Posterior cingulate gyrus (tissue), 11 donors: ENCODE results near the gene OR51B2.
A peak's percentile ranks its signal among the peaks of the same experiment; 100 is the strongest.
"Not testable (repeated sequence)": the region's sequence is repeated elsewhere in the genome, so short reads cannot be mapped to it uniquely, and the experiment has no call there.

Source experiments
- DNase-seq, 10 donors: peaks; one replicate each; pipeline versions ENCODE4 v3.0.0 to v3.0.0-alpha.2; 2020 to 2021; ENCODE audit warnings: mixed read lengths in 3 of 10
- intact Hi-C: fragments of 100-400 bp; cut with DNase I; formaldehyde crosslinking; loops from one replicate; pipeline ENCODE4 v1.15.1; 2023

OR51B2 gene, protein sequence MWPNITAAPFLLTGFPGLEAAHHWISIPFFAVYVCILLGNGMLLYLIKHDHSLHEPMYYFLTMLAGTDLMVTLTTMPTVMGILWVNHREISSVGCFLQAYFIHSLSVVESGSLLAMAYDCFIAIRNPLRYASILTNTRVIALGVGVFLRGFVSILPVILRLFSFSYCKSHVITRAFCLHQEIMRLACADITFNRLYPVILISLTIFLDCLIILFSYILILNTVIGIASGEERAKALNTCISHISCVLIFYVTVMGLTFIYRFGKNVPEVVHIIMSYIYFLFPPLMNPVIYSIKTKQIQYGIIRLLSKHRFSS

DNA sequence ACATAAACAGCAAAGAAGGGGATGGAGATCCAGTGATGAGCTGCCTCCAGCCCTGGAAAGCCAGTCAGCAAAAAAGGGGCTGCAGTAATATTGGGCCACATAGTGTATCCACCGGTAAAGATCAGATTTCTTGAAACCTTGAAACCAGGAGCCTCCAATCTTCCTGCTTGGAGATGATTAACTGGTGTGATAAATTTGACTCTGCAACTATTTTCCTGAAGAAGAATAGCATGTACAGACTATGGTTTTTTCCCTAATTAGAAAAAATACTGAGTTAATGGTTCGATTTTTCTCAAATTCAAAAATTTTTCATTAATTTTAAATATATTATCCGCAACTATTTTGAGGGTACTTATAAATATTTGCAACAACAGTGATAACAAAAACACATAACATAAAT, at the start of gene OR51B2:
Gene OR51B2, minus strand, starts transcription at position 101 of the 400 bp plus-strand sequence. Its CDS starts 0 bp downstream, at position 101.
- DNase-seq = no peak

DNA sequence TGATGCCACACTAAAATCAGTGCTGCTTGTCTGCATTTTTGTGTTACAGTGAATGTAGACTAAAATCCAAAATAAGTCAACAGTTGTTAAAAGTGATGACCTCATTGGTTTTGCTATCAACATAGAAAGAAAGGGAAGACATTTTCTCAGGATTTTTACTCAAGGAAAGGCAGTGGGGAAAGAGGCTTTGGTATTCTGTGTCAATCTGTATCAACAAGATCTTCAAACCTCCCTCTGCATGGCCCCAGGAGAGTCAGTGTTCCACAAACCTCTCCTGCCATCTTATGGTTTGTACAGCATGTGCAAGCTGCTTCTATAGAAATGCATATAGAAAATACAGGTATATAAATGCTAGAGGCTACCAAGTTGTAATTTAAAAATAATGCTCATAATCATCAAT, 45.7 kb upstream of the OR51B2 start:
- intact Hi-C loops = loop anchor here (10.0 kb wide), 1 partner anchor 165 kb away; the partner anchor contains the start of gene OR51V1
- peak in 1 of 10 donors; percentile 46 for DNase-seq

More for the DNA sequence above, at the start of gene OR51B2:
- intact Hi-C loops = no loop called here

DNA sequence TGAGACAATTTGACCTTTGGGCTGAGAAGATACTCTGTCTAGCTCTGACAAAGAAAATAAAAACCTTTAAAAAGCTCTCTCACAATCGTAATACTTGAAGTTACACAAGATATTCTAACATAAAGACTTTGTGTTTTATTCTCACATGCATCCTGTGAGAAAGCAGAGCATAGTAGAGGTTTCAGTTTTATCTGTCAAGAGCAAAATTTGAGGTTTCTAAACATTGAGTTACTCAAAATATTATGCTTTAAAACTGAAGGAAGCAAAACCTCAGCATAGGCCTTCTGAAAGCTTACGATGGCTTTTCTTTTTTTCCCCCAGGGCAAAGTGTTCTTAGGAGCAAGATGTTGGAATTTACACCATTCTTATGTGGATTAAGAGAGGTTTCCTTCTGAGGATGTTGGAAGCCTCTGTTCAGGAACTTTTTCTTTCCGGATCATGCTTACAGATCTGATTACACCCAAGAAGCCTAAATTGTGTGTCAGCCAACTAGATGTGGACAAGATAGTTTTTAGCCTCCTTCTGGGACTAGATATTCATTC, 44.5 kb upstream of the OR51B2 start:
- intact Hi-C loops = loop anchor here (10.0 kb wide), 1 partner anchor 164 kb away; the partner anchor contains the start of gene OR51V1
- no peak for DNase-seq

DNA sequence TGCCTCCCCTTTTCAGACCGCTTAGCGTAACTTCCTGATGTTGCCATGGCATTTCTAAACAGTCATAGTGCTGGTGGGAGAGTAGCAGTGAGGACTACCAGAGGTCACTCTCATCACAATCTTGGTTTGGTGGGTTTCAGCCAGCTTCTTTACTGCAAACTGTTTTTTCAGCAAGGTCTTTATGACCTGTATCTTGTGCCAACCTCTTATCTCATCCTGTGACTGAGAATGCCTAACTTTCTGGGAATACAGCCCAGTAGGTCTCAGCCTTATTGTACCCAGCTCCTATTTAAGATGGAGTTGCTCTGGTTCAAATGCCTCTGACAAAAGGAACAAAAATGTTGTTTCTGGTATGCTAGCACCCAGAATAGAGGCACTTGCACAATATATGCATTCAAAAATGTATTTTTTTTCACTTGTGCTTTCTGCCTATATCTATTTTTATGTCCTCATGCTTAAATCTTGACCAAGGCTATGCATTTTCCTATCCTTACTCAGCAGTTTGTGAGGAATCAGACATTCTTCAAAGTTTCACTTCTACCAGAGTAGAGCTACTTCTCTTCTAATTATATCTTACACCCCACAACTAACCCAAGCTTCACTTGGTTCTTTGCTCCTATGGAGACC, 43.5 kb upstream of the OR51B2 start:
- intact Hi-C loops = loop anchor here (10.0 kb wide), 1 partner anchor 163 kb away; the partner anchor contains the start of gene OR51V1
- DNase-seq = no peak

DNA sequence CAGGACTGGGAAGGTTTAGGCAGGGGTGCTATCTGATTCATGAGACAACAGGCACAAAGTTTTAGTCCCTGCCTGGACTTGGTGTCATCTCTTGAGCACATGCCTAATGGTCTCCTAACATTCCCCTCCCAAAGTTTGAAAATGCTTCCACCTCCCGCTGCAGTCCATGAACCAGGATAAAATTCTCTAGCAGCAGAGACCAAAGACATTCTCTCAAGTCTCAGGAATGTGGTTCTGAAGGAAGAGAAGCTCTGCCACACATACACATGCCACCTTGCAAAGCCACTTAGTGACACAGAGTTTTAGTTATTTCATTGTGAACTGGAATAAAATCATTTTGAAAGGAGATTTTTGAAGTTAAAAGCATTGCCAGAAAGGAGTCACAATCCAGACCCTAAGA, 42.8 kb upstream of the OR51B2 start:
- intact Hi-C loops = loop anchor here (10.0 kb wide), 1 partner anchor 162 kb away; the partner anchor contains the start of gene OR51V1
- DNase-seq = no peak

DNA sequence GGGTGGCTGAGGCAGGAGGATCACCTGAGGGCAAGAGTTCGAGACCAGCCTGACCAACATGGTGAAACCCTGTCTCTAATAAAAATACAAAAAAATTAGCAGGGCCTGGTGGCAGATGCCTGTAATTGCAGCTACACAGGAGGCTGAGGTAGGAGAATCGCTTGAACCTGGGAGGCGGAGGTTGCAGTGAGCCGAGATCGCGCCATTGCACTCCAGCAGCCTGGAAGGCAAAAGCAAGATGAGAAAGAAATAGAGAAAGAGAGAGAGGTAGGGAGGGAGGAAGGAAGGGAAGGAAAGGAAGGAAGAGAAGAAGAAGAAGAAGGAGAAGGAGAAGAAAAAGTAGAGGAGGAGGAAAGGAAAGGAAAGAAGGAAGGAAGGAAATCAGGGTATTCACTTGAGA, 42.3 kb upstream of the OR51B2 start:
- not testable (repeated sequence) for DNase-seq
- intact Hi-C loops = loop anchor here (10.0 kb wide), 1 partner anchor 162 kb away; the partner anchor contains the start of gene OR51V1

DNA sequence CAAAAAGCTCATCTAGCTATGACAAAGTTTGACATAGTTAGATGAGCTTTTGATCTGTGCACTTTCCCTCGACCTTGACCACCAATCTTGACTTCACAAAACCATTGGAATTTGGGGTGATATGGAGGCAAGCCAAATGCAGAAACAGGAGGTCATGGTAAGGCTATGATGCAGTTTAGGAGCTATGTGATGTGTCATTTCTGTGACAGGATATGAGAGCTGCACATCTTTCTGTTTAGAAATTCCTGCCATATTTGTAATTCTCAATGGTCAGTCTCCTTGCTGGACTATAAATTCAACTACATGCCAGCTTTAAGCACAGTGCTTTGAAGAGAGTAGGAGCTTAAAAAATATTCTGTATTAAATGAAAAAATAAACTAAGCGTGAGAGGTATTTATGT, 40.1 kb upstream of the OR51B2 start:
- no peak for DNase-seq
- intact Hi-C loops = loop anchor here (10.0 kb wide), 1 partner anchor 159 kb away; the partner anchor contains the start of gene OR51V1

DNA sequence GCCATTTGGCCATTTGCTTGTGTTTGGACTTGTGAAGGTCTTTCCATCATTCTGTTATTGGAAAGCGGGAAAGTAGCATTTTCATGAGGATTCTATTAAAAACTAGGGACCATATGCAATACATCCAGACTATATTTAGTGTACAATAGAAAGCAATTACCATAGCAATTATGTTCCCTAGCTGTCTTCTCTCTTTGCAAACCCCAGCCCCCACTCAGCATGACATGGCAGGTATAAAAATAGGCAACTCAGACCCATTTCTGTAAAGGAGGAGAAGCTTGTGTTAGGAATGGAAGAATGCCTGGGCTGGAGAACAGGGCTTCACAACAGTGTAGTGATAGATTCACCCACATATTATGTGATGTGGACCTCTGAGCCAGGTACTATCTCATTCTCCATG, 39.6 kb upstream of the OR51B2 start:
- DNase-seq = no peak
- intact Hi-C loops = loop anchor here (10.0 kb wide), 1 partner anchor 159 kb away; the partner anchor contains the start of gene OR51V1

DNA sequence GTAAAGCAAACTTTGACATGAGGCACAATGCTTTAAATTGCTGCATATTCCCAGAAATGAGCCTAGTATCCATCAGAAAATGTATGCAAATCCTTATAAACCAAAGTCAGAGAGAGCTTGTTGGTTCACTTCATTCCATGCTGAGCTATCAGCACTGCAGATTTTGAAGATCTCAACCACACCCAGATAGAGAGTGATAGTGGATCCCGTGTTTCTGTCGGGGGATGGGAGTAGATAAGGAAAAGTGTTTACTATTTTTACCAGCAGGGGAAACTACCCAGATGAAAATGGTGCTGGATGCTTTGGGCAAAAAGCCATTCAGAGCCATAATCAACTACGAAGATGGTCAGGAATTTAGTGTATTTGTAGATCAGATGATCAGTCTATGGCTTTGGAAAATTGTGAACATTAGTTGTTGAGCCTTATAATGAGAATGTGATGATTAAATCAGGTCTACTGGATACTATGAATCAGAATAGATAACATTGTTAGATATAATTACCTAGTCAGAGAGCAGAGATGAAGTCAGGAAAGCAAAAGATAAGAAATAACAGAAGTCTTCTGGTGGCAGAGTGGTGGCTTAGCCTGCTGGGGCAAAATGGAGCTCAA, 38.0 kb upstream of the OR51B2 start:
- no peak for DNase-seq
- intact Hi-C loops = loop anchor here (10.0 kb wide), 1 partner anchor 157 kb away; the partner anchor contains the start of gene OR51V1

DNA sequence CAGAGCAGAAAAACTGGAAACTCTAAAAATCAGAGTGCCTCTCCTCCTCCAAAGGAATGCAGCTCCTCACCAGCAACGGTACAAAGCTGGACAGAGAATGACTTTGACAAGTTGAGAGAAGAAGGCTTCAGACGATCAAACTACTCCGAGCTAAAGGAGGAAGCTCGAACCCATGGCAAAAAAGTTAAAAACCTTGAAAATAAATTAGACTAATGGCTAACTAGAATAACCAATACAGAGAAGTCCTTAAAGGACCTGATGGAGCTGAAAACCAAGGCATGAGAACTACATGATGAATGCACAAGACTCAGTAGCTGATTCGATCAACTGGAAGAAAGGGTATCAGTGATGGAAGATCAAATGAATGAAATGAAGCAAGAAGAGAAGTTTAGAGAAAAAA, 31.9 kb upstream of the OR51B2 start:
- DNase-seq, intact Hi-C loops: not testable (repeated sequence)

DNA sequence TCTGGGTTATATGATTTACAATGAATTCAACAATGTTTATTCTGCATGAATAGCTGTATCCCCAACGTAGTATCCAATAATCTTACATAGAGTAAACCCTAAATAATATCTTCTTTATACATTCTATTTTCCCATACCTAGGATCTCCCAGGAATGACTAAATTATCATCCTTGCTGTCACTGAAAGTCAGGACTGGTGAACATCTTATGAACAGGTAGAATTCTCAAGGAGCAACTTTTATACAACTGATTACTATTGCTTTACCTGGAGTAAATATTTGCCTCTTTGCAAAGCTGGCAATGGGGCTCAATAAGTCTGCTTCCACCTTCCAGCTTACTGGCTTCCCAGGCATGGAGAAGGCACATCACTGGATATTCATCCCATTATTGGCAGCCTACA, 27.1 kb upstream of the OR51B2 start, which contains the start of gene OR51B6:
Gene OR51B6, plus strand, starts transcription at position 301 of the 400 bp plus-strand sequence. Its CDS starts 0 bp downstream, at position 301.
- intact Hi-C loops = no loop called here
- no peak for DNase-seq

DNA sequence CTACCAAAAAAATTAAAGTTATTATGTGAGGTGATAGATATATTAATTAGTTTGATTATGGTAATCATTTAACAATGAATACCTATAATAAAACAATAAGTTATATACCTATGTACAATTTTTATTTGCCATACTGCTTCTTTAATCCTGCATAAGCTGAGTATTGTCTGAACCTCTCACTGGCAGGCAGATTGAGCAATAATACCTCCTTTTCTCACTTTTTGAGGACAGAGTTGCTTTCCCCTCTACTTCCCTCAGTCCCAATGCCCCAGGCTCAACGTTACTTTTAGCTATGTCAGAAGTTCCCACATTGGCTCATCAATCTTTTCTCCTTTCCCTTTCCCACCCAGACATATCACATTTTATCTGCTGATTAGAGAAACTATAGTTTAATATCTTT, 25.5 kb upstream of the OR51B2 start:
- no peak for DNase-seq
- intact Hi-C loops = no loop called here

DNA sequence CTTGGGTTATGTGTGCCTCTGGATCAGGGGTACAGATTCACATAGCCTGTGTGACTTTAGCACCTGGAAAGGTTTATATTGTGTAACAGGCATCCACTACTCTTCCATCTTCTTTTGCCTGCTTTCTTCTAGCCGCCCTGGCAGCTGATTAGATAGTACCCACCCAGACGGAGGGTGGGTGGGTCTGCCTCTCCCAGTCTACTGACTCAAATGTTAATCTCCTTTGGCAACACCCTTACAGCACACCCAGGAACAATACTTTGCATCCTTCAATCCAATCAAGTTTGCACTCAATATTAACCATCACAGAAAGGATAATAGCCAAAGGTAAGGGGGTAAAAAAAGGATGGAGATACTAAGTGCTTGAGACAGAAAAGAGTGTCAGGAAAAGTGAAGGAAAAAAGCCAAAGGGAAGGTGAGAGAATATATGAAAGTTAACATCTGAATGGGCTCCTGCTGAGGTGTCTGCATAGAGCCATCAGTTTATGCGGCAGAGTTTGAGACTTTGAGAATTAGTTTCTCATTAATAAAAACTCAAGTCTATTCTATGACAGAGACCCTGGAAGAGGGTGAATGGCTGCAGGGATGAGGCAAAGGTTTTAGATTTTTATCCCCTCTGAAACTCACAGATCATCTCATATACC, 24.6 kb upstream of the OR51B2 start:
- no peak for DNase-seq
- intact Hi-C loops = no loop called here

DNA sequence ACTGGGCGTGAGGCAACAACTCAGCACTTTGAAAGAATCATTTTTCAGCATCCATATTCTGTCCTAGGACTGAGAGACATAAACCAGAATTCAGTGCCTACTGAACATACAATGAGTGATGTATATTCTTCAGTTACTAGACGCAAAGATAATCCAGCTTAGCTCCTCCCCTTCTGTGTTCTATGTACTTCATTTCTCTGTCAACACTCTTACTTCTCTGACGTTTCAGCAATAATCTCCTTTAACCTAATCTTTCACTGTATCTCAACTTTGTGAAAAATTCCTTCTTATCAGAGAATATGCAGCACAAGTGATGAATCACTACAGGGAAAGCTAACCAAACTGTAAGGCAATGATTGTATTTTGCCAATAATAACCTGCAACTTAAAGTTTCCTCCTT, 21.7 kb upstream of the OR51B2 start:
- no peak for DNase-seq
- intact Hi-C loops = no loop called here

DNA sequence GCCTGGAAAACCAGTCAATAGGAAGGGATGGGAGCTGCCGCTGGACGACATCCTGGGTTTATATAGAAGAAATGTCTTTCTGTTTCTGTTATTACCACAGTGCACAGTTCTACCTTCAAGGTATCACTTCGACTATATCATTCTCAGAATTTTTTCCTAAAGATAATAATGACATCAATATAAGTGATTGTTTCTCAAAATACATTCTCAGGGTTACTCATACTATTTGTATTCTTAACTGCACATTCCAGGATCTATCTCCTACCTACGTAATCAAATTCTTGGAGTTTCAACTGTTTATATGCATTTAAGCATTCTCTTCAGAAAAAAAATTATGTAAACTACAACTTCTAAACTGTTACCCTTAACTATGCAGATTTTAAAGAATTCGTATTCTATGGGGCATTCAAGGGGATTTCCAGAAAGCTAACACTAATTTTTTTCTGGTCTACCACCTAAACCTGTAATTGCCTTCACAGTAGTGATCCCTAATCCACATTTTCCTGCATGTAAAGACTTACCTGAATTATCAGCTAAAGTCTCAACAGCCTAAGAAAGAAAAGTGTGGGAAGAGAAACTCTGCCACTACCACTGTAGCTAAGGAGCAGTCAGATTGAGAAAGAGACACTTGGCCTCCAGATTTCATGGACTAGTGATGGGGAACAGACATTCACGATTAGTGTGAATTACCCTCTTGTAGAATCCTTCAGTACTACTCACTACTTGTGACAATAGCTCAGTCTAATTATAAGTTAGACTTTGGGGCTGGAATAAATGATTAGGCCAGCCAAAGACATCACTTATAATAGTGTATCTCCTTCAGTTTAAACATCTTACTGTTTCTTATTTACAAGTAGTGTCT, 19.6 kb upstream of the OR51B2 start, which contains the start of gene OR51B5:
Gene OR51B5, minus strand, starts transcription at position 51 of the 862 bp plus-strand sequence. Its CDS starts 0 bp downstream, at position 51.
- intact Hi-C loops = no loop called here
- DNase-seq = no peak

DNA sequence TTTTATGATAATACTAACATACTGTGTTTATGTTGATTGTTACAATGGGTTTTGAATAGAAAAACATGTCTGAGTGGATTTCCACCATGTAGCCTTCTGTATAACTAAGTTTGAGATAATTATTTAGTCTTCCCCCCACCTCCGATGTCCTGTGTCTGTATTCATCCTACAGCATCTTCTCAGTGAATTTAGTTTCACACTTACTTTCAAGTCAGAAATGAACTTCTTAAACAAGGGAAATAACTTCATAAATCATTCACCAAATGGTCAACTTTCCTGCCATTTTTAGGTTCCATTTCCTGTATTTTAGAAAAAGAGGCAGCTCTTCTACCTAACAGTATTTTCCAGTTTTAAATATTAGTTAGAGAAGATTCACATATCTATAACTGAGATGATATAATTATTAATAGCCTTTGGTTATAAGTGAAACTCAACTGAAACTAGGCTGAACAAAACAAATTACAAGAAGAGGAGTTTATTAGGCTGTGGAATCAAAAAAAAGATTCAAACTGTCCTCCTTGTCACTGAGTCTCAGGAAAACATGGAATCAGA, 15.8 kb upstream of the OR51B2 start:
- DNase-seq = no peak
- intact Hi-C loops = no loop called here

DNA sequence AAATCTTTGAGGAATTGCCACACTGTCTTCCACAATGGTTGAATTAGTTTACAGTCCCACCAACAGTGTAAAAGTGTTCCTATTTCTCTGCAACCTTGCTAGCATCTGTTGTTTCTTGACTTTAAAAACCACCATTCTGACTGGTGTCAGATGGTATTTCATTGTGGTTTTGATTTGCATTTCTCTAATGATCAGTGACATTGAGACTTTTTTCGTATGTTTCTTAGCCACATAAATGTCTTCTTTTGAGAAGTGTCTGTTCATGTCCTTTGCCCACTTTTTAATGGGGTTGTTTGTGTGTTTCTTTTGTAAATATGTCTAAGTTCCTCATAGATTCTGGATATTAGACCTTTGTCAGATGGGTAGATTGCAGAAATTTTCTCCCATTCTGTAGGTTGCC, 13.2 kb upstream of the OR51B2 start:
- intact Hi-C loops, DNase-seq: not testable (repeated sequence)

DNA sequence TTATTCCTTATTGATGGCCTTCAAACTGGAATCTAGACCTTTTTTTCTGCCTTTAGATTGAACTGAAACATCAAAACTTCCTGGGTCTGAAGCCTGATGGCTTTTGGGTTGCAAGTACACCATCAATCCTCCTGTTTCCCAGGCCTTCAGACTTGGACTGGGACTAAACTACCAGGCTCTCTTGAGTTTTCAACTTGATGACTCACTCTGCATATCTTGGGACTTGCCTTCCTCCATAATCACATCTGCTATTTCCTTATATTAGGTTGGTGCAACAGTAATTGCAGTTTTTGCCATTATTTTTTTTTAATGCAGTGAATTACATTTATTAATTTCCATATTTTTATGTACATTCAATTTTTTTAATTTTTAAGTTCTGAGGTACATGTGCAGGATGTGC, 12.2 kb upstream of the OR51B2 start:
- no peak for DNase-seq
- intact Hi-C loops = no loop called here

DNA sequence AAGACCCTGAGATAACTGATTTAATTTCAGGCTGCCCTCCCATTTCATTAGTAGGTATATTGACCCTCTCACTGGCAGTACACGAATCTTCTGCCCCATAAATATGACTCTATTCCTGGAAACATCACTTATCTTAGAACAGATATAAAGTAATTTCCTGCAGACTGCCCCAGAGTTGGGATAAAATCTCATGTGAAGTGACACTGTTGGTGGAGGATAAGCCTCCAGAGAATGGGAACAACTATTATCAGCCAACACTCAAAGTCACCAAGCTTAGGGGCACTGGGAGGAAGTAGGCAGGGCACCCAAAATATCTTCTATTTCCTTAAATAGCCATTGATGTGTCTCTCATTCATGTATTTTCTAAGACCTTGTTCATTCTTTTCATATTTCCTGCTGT, 11.1 kb upstream of the OR51B2 start:
- no peak for DNase-seq
- intact Hi-C loops = no loop called here
